Embryonic facial prominence (tissue), 1 donor: Measurements from ENCODE around the gene TRIM65.
"Not testable (repeated sequence)": the region's sequence is repeated elsewhere in the genome, so short reads cannot be mapped to it uniquely, and the experiment has no call there.

Experiments used
- DNase-seq: peaks from one replicate; pipeline ENCODE4 v3.0.0-alpha.2; 2016; ENCODE audit errors: extremely low spot score

The TRIM65 gene

DNA sequence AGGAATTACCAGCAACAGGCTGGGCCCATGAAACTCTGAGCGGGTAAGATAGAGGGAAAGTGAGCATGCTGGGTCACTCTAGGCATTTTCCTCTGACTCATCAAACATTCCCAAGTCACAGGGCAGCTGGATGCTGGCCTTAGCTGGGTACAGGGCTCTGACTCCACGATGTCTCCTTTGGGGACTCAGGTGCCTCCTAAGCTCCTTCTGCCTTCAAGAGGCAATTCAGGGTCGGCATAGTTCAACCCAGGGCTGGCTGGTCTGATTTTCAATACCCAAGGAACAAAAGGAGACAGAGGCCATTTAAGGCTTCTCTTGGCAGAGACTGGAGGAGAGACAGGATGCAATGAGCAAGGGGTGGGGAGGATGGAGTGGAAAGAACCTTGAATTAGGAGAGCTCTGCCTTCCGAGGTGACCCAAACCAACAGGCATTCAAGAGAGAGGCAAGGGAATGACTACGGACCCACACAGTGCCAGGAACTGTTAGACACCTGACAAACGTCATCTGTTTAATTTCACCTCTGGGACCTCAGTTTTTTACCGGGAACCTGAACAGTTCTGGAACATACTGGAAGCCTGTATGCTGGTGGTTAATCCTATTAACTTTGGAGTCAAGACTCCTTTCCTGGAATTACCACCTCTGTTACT is 42.5 kb downstream of the TRIM65 start:
- no peak for DNase-seq

DNA sequence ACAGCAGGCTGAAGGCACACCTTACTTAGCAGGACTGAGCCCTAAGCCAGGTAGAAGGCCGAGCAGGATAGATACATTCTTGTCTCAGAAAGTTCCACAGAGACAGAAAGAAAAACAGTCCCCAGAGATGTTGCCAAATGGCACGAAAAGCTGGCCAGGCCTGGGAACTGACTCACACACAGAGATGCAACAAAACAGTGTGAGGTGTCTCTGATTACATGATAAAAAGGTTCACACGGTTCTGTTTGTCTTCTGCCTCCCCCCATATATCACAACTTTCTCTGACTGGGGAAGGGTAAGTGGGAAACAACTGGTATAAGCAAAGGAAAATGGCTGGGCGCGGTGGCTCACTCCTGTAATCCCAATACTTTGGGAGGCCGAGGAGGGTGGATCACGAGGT is 43.3 kb downstream of the TRIM65 start:
- no peak for DNase-seq

DNA sequence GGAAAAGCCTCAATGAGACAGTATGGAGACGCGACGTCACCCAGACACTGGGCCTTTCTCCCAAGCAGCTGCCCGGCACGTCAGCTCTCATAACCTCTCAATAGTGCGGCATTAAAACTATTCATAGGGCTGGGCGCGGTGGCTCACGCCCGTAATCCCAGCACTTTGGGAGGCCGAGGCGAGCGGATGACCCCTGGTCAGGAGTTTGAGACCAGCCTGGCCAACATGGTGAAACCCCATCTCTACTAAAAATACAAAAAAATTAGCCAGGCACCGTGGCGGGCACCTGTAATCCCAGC is 45.1 kb downstream of the TRIM65 start:
- DNase-seq: not testable (repeated sequence)

DNA sequence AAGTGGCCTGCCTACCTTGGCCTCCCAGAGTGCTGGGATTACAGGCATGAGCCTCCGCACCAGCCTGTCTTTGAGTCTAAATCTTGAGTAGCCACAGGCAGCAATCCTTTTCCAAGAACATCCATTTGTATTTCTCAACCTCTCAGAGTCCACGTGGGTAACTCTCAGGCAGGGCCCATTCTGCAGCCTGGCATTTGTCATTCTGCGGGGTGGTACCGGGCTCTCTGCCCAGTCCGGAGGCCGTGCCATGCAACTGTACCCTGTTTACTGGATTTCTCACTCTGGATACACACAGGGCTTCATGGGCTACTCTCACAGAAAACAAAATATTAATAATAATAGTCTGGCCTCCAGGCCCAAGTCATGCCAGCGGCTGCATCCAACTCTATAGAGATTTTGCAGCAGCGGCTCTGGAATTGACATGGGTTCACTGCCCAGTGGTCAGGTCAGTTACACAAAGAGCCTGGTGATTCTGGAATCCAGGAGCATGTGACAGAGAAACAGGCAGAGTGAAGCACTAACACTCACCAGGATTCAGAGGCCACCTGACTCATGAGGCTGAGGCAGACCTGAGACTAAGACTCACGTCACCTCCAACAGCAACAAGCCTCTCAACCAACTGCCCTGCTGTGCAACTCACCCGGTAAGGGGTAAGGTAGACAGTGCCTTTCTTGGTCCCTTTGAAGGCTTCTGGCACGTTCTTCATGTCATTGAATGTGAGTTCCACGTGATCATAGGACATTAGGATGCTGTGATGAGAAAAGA is 45.6 kb downstream of the TRIM65 start:
- DNase-seq: no peak

DNA sequence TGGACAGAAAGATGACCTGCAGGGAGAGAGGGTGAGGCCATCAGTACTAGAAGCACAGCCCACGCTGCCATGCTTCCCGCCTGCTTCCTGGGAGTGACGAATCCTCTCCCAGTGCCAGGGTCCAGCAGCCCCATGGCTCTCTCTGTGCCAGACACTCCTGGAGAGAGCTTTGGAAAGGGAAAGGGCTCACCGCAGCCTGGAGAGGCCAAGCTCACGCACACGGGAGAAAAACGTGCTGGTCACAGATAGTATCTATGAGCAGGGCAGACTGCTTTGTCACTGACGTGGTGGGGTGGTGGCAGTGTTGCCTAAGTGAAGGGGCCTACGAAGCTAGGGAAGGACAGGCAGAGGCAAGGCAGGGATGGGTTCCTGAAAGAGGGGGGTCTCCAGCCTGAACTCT is 47.0 kb downstream of the TRIM65 start:
- DNase-seq: no peak

DNA sequence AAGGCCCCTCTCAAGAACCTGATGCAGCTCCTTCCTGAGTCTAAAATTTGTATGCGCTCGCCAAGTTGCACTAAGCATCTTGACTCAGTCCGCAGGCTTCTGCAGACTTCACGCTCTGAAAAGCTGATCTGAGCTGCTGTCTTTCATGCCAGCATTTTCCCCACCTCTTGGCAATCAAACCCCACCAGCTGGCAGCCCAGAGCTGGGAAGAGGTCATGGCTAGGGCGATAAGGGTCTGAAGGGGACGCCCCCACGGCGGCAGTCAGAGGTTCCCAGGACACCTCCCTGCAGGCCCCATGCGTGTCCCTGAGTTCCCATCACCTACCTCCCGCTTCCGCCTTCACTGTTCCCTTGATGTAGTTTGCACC is 47.5 kb downstream of the TRIM65 start:
- DNase-seq: no peak

DNA sequence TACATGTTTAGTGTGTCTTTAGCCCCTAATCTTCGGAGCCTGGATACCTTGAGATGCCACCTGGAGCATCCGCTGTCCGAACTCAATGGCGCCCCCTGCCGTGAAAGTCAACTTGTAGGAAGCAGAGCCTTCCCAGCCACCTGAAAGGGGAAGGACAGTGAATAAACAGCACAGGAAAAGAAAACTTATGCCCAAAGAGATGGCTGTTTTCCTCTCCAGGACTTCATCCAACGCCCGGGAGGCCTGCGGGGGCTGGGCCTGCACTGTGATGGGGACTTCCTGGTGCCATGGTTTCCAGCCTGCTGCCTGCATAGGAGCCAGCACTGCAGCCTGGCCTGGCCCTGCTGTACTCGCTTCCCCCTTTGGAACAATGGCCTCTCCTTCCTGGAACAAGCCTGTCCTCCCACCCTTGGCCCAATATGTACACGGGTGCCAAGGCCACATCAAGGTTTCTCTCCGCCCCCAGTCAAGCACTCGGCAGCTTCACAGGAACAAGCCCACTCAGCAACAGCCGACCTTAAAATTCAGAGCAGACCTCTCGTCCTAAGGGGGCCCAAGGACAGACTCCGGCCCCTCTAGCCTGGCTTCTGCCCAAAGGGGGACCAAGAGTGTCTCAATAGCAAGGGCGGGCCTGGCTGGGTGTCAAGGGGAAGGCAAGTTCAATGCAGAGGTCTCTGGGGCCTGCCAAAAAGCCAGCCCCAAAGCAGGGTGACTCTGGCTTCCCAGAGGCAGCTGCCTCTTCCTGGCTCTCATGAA is 48.0 kb downstream of the TRIM65 start:
- DNase-seq: no peak

DNA sequence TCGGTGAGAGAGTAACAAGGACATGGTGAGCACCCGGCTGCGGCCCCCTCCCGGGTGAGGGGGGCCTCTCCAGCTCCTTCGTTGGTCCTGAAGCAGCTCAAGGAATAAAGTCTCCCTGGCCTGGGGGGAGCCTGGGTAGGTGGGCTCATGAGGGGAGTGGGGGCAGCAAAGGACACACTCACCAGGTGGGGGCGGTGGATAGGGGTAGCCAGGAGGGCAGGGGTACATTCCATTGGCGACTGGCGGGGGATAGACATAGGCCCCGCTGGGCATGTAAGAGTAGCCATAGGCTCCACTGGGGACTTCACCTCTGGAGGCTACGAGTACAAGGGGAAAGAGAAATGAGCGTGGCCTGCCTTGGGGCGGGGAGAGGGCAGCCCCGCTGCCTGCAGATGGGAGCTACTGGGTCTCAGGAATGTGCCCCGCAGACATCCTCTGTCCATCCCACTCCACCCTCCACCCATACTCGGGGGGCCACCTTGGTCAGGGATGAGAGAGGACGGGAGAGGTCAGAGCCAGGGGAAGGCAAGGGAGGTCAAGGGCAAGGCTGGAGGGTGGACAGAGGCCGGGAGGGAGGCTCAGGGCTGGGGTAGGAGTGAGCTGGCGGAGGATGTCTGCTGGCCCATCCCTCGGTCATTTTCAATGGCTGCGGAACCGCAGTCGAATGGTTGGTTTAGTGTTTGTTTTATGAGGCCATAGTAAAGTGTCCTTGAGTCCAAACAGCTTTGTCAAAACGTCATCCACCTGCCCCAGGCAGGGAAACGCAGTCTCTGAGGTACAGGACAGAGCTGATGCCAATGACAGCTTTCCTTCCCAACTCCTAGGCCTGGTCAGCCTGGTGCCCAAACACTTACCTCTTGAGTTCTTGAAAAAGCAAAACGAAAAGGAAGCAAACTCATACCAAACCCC is 48.9 kb downstream of the TRIM65 start:
- no peak for DNase-seq

DNA sequence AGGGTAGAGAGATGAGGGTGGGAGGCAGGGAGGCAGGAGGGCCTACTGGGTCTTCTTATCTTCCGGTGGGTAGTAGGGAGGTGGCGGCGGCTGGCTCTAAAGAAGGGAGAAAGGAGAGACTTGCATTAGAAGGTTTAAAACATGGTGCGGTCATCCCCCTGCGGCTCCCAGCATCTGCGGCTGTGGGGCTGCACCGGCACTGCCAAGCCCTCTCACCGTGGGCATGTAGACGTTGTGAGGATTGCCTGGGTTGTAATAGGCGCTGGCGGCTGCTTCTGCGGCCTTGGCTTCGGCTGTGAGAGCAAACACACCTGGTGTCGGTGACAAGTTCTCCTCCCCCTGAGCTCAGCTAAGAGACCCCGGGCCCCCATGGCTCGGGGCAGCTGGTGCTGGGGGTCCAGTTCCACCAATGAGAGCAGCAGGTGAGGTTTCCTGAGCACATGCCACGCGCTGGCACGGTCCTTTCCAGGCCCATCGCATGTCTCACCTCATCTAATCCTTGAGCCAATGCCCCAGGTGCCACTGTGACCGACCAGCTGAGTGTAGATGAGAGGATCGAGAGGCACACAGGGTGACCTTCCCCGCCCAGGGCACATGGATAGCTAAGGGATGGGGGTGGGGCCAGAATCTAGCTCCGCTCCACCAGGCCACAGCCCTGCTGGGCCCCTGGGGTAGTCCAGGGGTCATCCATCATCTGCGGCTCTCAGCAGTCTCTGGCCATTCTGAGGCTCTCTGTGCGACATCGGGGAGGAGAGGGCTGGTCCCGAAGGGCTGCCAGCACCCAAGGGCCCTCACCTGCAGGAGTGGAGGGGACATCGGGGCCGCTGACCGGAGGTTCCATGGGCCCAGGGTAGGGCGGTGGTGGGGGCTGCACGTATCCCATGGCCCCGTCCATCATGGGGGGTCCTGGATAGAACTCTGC is 49.8 kb downstream of the TRIM65 start:
- no peak for DNase-seq

DNA sequence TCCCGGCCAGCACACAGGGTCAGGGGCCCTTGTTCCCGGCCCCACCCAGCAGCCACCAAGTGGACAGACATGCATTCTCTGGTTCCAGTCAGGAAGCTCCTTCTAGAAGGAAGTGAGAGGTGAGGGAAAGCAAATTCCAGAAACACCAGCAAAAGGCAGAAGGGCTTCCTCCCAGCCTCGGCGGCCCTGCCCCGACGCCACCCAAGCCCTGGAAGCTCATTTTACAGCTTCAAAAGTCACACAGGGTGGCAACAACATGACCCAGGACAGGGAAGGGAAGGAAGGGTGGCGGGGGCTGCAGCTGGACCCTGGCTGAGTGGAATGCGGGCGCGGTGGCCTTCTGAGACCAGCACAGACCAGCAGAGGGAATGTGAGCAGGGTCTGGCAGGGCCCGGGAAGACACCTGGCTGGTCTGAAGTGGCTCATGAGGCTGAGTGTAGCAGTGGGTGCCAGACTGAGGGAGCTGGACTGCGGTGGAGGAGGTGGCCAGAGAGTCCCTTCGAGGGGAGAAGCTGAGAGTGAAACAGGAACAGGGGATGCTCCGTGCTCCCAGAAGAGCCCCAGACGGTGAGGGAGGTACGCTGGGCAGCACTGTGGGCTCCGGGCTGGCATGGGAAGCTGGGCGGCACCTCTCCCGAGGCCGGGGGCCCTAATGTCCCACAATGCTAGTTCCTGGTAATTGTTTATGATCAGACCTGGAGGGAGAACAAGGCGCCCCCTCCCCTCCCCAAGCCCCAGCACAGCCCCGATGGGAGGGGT is 50.6 kb downstream of the TRIM65 start:
- no peak for DNase-seq

DNA sequence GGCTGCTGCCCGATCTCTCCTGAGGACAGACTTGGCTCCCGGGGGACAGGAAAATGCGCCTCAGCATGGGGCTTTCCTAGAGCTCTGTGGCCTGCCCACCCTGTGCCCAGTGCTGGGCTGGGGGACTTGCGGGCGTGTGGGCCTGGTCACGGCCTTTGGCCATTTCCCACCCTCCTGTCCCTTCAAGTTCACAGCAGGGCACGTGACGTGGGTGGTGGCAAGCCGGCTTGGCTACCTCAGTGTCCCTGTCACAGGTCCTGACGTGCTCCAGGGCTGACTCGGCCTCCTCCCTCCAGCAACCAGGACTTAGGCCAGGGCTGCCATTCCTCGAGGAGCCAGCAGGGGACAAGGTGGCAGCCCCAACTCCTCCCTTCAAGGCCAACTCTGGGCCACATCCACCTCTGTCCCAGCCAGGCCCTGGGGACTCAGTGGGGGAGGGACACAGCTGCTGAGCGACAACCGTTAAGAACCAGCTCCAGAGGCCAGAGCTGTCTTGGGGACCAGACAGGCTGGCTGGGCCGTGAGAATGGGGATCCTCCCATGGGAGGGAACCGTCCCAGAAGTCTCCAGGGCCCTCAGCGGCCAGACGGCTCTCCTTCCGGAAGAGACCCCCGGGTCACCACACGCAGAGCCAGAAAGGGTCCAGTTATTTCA is 51.6 kb downstream of the TRIM65 start:
- DNase-seq: no peak

DNA sequence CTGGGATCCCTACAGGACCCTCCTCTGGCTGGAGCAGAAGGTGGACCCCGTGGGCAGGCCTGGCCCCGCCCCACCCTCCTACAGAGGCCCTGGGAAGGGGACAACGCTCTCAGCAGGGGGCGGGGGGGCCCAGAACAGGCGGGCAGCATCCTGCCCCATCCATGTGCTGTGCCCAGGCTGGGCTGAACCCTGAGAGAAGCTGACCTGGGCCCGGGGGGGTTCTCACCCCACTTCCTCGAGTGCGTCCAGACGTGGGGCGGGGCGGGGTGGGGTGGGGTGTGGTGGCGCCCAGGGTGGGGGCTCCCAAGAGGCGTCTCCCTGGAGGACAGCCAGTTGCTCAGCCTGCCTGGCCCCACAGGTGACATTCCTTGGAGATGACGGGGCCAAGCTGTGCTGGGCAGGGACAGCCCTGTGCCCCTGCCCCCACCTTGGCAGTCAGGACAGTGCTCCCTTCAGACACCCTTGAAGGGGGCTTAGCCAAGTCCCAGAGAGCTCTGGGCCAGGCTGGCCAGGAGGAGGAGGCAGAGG is 52.2 kb downstream of the TRIM65 start:
- no peak for DNase-seq

DNA sequence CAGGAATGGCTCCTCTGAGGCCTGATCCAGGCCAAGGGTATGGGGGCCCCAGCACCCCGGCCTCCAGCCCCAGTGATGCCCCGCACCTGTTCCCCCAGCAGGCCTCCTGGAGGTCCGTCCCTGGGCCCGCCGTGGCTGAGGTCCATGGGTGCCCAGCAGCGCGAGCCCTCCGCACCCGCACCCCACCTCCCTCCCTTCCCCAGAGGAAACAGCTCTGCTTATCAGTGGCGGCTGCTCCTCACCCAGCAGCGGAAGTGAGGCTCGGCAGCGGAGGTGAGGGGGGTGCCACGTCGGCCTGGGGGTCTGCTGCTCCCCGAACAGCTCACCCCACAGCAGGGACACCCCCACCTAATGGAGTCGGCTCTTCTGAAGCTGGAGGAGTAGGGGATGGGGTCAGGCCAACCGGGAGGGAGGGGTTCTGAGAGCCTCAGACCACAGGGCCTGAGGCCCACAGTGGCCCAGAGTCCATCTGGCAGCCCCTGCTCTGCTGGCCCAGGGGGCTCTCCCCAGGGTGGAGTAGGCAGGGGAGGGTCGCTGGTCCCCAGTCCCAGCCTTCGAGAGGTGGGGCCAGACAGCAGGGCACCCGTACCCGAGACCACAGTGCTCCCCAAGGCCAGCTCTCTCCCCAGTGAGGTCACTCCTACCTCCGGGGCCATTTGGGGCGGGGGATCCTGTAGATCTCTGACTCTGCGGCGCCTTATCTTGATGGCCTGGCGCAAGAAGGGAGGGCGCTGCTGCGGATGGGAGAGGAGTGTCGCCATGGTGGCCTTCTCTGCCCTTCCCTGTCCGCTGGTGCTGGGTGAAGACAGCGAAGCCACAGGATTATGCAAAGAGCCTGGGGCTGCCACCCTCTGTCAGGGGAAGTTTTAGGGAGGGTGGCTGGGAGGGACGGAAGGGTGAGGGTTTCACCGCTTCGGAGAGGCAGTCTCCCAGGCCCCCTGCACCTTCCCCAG is 52.9 kb downstream of the TRIM65 start, which contains the start of gene UNC13D:
Gene UNC13D (minus strand): TSS at position 828 of the 953 bp plus-strand sequence. CDS start 67 bp downstream, at position 761.
- no peak for DNase-seq

DNA sequence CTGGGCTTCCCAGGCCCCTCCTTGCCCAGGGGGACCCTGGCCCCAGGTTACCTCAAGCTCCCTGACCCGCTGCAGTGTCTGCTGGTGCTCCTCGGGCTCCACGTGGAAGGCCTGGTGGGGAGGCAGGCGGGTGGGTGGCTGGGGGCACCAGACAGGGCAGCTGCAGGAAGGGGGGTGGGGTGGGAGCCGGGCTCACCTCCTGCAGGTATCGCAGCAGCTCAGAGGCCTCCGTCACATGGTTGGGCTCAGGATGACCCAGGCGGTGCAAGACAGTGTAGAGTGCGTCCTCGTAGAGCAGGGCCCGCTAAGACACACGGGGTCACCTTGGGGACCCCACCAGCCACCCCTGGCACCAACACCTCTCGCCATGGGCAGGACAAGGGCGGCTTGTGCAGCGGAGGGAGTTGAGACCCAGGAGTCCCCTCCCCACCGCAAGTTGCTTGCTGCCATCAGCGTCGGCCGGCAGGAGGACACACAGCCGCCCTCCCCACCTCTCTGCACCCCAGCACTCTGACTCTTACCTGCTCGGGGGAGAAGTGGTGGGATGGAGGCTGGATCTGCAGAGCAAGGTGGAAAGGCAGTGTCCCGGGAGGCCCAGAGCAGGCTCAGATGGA is 53.7 kb downstream of the TRIM65 start:
- DNase-seq: no peak

DNA sequence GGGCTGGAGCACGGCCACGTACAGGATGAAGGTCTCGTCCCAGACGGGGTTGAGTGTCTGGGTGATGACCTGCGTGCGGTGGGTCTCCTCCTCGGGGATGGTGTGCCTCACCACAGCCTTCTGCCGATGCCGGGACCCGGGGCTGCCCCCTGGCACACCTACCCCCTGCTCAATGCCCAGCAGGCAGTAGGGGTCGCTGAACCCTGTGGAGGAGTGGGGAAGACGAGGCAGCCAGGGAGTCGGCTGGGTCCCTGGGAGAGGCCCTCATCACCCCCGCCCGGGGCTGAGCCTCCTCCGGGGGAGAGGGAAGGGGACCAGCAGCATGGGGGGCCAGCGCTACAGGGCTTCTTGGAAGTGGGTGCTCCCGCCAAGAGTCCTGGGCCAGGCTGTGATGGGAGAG is 54.3 kb downstream of the TRIM65 start:
- no peak for DNase-seq

DNA sequence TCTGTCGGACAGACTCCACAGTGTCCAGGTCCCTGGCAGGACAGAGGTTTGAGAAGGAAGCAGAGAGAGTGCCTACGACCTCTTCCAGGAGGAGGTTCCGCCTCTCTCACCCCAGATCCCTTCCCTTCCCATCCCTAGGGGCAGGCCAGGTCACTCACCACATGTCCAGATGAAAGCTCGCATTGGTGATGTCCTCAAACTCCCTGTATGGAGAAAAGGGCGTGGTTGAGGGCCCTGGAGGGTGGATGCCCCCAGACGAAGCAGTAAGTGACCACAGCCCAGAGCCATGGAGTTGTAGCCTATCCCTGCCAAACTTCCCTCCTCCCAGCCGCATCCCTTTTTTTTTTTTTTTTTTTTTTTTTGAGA is 56.0 kb downstream of the TRIM65 start:
- DNase-seq: no peak

DNA sequence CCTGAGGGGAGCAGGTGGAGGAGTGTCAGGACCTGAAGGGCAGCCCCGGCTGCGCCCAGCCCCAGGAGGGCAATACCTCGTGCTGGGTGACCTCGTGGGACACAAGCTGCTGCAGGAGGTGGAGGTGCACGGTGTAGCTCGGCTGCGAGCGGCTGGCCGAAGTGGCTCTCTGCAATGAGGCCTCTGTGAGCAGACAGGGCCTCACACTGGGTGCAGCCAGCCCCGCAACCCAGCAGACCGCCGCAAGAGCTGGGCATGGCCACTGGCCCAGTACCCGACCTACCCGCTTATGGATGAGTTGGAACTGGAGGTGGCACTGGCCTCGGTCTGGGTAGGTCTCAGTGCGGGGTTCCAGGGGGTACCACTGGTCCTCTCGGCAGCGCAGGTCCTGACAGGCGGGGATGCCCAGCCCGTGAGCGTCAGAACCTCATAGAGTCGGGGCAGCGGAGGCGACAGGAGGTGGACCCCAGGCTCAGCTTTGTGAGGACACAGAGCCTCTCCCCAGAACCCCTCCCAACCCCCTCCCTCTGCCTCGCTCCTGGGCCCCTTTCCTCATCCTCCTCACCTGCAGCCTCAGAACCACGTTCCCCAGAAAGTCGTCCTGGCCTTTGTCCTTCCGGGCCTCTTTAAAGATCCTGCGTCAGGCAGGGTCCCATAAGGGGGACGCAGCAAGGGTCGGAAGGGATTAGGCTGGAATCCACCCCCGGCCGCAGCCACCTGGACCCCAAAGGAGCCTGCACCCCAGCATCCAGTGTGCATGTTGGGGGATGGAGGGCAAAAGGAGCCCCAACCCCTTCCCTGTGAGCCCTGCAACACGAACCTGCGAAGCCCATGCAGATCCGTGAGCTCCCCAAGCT is 56.6 kb downstream of the TRIM65 start:
- DNase-seq: no peak
